Activated CD8-positive, alpha-beta memory T cell treated with anti-CD3 and anti-CD28 coated beads, Interleukin-2, amount 50 U/mL, for 48 hours (primary cell): ENCODE measurements around the gene GPATCH2.
"Not testable (repeated sequence)": the region's sequence is repeated elsewhere in the genome, so short reads cannot be mapped to it uniquely, and the experiment has no call there.

Experiments
- DNase-seq: peaks from one replicate; pipeline ENCODE4 v3.0.0-alpha.2; 2020

Gene GPATCH2

DNA sequence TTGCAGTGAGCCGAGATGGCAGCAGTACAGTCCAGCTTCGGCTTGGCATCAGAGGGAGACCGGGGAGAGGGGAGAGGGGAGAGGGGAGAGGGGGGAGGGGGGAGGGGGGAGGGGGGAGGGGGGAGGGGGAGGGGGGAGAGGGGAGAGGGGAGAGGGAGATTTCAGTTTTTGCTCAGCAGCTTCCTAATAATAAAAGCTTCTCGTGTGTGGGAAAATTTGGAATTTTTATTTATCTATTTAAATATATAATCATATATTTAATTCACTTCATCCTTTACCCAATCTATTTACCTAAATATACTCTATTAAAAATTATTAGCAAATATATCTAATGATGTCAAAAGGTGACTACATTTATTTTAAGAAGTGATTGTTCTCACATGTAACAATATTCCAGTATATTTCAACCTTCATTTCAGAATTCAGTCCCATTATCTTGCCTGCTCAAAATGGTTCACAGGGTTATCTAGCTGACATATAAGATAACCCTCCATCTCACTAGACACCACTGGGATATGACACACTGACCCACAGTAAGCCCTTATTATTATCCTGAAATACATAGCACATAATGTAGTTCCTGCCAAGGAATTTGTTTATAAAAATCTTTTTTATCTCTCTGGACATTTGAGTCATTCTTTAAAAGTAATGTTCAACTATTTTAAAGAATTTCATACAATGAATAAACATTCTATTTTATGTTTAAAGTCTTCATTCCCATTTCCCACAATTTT is 105.9 kb downstream of the GPATCH2 start:
- no peak for DNase-seq

DNA sequence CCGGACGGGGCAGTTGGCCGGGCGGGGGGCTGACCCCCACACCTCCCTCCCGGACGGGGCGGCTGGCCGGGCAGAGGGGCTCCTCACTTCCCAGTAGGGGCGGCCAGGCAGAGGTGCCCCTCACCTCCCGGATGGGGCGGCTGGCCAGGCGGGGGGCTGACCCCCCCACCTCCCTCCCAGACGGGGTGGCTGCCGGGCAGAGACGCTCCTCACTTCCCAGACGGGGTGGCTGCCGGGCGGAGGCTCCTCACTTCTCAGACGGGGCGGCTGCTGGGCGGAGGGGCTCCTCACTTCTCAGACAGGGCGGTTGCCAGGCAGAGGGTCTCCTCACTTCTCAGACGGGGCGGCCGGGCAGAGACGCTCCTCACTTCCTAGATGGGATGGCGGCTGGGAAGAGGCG is 107.0 kb downstream of the GPATCH2 start:
- DNase-seq, result not testable (repeated sequence)

DNA sequence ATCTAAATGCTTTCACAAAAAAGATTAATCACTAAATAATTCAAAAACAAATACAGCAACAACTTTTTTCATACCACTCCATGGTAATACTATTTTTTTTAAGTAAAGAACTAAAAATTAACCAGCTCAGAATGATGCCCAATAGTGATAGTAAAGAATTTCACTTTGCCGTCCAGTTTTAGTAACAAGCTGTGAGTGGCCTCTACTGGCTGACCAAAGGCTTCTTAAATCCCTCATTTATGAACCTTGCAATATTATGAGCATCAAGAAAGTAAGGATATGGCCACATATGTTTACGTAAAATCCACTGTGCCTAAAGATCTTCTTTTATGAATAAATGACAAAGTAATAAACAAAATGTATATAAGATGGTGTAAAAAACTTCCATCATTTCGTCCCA is 108.6 kb downstream of the GPATCH2 start:
- DNase-seq, result no peak

DNA sequence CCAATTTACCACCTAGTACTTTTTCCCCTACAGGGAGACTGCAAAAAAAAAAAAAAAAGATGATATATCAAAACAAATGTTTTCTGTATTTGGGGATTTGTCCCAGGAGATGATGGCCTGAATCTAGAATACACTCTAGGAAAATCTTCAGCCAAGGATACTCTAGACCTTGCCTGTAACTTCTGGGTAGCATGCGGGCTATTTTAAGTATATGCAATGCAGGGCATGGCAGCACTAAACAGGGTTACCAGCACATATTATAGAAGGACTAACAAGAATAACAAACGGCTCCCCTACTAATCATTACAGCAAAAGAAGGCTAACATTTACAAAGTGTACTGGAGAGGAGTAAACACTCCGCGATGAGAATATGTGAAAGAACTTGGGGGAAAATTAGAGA is 109.6 kb downstream of the GPATCH2 start:
- no peak for DNase-seq

DNA sequence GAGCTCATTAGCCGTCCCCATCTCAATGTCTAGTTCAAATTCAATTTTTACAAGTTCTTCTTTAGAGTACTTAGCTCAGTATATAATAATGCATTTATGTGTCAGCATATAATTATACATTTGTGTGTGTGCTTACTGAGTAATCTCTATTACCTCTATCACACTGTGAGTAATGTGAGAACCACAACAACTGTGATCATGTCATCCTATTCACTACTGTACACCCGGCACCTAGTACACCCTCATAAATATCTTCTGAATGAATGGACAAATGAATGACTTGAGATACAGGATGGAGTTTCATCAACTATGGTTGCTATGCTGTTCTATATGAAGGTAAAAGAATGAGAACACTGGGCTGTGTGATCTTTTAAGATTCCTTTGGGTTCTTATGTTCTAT is 124.0 kb downstream of the GPATCH2 start:
- DNase-seq, result no peak

DNA sequence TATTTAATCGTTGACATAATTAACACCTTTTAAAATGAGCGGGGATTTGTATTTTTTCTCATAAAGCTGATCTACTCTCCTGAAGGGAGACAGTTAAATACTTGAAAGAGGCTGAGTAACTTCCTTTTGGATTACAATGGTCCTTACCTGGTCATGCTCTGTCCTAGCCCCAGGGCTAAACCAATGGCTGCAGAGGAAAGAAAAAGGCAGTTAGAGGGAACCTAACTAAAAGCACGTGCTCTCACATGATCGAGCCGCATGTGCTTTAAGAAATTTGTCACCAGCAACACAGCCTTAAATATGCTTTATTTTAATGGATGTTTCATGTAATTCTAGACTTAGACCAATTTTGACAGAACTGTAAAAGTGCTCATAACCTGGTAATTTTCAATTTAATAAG is 132.7 kb downstream of the GPATCH2 start:
- no peak for DNase-seq

DNA sequence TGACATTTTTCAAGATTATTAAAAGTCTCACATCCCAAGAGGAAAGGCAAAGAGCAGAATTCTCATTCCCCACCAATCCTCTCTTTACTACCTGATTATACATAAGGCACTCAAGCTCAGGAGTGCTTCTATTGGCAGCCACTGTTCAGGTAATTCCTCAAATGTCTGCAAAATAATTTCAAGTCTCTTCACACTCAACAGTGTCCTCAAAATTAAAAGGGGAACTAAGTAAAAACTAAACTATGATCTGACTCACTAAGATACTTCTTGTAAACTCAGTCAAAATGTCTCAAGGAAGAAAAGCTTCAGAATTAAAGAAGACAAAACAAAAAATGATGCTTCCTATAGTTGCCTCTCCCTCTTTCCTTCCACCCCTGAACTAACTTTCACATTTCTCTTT is 135.6 kb downstream of the GPATCH2 start:
- no peak for DNase-seq

DNA sequence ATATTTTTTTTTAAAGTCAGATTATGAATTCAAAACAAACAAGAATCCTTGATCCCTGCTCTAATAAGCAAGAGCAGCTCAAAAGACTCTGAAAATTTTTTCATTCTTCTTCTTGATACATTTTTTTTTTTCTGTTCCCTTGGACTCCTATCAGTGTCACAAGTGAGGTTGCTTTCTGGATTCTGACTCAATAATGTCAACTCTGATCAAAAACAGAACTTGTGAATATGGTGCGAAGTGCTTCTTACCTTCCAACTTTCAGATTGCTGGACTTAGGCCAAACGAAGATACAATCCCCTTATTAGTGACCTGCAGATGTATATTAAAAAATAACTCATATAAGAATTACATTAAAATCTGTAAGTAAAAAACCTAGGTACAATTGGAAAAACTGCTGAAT is 136.1 kb downstream of the GPATCH2 start:
- no peak for DNase-seq

DNA sequence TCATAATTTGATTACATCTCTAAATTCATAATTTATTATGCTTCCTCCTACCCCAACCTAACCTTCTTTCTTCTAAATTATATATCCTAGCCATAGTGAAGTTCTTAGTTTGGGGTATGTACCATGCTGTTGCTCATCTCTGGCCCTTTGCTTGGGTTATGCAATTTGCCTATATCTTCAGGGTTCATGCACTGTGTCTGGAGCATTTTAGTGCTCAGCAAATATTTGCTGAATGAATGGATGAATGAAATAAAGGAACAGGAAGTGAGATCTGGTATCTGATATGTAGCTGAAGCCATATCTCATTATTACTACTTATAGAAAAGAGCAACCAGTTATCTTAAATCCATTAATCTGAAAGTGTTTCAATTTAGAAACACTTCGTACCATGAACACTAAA is 137.6 kb downstream of the GPATCH2 start:
- no peak for DNase-seq

DNA sequence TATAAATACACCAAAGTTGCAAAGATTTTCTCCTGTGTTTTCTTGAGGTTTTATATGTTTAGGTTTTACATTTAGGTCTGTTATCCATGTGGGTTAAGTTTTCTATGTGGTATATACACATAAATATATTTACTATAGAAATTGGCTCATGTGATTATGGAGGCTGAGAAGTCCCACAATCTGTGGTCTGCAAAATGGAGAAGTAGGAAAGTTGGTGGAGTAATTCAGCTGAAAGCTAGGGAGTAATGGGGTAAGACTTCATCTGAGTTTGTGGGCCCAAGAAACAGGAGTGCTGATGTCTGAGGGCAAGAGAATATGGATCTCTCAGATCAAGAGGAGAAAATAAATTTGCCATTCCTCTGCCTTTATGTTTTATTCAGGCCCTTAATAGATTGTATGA is 146.0 kb downstream of the GPATCH2 start:
- DNase-seq, result no peak

DNA sequence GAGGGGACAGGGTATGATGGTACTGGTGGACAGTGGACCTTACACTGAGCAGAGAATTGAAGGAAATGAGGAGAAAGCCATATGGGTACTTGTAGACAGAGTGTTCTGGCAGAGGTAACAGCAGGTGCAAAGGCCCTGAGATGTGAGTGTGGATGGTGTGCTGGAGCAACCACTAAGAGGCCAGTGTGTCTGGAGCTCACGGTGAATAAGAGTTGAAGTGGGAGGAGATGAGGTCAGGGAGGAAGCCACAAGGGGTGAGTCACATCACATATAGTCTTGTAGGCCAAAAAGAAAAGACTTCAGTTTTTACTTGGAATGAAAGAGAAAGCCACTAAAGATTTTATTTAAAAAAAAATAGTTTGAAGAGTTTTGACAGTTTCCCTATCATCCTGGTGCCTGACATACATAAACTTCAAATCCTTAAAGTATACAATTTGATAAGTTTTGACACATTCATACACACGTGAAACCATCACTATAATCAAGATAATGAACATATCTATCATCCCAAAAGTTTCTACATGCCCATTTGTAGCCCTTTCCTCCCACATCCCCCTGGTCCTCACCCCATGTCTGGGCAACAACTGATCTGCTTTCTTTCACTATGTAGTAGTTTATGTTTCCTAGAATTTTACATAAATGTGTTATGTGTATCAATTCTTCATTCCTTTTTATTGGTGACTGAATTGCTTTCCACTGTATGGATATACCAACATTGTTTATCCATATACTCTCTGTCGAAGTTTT is 148.4 kb downstream of the GPATCH2 start:
- peak; percentile 66 for DNase-seq

DNA sequence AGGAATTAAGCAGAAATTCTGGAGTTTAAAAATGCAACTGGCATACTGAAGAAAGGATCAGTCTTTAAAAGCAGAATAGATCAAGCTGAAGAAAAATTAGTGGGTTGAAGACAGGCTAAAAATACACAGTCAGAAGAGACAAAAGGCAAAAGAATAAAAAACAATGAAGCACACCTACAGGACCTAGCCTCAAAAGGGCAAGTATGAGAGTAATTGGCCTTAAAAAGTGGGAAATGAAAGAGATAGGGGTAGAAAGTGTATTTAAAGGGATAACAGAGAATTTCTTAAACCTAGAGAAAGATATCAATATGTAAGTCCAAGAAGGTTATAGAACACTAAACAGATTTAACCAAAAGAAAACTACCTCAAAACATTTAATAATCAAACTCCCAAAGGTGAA is 152.4 kb downstream of the GPATCH2 start:
- DNase-seq, result no peak

DNA sequence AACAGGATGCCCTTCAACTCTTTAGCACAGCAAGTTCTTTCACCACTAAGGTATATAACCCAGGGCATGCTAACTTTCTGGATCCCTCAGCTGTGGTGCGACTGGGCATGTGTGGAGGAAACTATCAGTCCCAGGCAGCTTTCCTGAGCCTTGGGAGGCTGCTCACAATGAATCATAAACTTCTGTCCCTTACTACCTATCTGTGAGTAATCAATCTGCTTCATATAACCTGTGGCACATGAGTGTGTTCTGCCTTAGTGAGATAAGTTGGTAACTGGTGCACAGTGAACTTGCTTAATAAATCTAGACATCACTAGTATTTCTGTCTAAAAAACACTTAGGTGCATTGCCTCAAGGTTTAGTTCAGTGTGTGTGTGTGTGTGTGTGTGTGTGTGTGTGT is 158.0 kb downstream of the GPATCH2 start:
- no peak for DNase-seq

DNA sequence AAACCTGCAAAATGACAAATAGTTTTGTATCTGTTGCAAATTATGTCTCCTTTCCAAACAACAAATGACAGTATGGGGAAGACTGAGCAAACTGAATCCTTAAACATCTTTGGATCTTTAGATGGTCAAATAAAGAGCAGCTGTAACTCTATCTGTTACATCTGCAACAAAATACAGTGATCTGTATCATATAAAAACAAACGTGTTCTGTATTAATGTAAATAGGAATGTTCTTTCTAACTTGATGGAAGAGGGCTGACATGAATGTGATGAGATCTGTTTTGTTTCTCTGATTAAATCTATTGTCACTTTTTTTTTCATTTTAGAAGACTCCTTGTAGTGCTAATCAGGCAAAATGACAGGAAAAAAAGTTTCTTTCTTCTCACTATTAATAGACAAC is 159.5 kb downstream of the GPATCH2 start:
- no peak for DNase-seq

DNA sequence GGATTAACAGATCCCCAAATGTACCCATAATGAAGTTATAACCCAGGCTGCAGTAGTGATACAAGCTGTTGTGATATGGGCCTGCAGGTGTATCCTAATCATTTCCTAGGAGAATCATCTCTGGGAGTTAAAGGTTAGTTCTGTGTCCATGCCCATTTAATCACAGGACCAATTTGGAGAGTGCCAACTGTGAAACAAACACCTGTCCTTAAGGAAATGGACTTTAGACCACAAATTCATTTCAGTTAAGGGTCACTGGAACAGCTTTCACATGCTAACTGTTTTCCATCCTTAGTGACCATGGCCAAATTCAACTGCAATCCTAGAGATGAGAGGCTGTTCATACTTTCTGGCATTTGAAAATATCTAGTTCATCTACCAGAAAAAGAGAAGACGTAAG is 160.9 kb downstream of the GPATCH2 start:
- no peak for DNase-seq

DNA sequence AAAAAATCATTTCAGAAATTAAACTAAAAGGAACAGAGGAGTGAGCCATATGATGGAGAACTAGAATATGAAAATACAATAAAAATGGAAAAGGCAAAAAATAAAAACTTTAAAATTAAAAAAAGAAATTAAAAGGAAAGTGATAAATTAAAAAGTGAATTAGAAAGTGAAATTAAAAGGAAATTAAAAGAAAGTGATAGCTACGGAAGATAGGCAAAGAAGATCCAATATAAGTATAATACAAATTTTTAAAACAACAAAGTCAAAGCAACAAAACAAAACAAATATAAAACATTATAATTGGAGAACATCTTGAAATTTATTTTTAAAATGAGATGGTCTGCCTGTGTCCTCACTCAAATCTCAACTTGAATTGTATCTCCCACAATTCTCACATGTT is 165.8 kb downstream of the GPATCH2 start:
- DNase-seq, result no peak

DNA sequence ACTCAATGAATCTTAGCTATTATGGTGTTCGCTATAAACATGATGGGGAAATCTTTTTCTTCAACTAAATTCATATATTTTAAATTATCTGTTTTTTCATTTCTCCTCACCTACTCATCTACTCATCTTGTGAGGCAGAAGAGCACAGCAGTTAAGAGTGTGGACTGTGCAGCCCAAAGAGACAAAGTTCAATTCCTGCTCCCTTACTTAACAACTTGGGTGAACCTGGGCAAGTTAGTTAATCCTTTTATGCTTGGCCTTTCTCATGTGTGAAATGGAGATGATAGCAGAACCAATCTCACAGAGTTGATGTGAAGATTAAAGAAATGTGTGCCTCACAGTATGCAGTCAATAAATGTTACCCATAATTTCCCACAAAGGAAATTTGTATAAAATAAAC is 168.2 kb downstream of the GPATCH2 start:
- DNase-seq, result no peak

DNA sequence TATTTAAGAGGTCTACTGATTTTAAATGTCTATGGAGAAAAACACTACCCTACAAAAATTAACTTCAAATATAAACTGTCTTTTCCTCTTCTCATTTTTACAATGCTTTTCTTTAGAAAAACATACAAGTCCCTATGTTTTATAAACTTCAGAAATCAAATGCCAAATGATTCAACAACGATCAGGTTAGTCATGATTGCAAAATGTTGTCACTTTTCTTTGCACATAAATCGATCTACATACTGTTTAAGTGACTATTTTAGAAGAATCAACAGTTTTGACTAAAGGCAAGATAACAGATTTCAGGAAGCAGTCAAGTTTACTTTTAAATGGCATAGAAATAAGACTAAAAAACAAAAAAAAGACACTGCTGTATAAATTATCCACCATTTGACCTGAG is 168.7 kb downstream of the GPATCH2 start:
- DNase-seq, result no peak

DNA sequence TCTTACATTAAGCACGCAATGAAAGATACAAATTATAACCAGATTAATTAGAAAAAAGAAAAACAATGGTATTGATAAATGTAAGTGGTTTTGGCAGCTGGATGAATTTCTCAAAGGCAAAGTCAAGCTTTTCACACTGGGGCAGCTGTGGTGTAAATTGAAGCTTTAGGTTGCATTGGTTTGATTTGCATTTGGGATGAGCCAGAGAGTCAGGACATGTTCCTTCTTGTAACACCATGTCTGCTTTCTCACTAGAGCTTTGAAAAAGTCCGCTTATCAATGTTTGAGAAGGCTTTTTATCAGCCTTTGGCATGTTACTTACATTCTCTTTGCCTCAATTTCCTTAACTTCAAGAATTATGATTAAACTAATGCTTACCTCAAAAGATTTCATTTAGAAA is 173.9 kb downstream of the GPATCH2 start:
- DNase-seq, result no peak

DNA sequence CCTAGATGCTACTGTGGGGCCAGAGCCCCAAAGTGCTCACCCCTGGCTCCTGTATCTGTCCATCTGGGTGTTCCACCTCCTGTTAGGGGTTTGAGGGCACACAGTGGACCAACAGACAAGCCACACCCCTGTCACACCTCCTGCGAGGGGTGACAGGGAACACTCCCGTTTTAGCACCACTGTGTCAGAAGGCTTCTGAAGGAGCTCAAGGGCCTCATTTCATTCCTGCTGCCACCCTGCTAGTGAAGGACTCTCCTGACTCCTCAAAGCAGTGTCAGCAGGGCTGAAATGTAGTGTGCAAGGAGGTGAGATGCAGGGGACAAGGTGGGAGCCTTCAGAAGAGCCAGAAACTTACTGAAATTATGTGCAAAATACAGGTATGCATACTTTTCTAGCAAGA is 174.6 kb downstream of the GPATCH2 start:
- no peak for DNase-seq

DNA sequence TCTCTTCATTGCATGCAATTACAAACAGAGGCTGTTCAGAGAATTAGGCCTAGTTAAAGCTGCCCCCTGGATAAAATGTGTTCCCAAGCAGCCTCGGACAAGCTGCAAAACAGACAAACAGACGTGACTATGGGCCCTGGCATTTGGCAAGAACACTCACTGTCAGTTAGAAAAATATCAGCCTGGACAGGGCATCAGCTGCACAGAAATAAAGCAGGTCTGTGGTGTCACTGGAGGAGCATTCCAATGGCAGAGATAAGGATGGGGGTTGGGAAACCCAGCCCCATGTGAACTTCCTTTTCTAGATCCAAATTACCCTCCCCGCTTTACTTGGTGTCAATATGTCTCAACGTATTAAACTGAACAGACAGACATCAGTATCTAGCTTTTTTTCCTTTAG is 177.1 kb downstream of the GPATCH2 start:
- DNase-seq, result no peak

DNA sequence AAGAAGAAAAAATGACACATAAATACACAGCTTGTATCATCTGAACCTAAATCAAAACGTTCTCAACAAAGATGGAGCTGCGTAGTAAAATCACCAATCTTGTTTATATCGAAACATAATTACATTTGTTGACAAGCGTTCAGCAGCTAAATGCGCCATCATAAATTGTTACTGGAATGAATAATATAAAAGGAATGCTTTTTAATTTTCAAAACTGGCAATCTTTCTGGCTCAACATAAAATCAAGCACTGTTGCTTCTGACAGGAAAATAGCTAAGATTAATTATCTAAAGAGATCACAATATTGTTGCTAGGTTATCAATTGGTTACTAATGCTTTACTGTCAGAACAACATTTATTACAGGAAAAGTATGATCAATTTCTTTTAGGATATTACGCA is 181.5 kb downstream of the GPATCH2 start:
- no peak for DNase-seq

DNA sequence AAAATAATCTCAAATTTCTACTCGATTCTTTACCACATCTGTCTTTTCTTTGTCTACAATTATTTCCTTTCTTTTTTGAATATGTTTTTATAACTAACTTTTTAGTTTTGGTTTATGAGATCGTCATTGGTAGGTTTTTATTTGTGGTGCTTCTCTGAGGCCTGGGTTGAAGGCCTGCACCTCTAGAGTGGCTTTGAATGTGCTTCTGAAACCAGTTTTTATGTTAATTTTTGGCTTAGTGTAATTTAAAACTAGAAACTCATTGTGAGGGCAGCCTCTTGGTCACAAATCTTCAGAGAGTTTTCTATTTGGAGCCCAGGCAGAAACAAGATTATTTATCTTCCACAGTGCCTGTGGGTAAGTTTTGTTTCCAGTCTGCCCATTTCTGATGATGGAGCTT is 187.0 kb downstream of the GPATCH2 start:
- no peak for DNase-seq

DNA sequence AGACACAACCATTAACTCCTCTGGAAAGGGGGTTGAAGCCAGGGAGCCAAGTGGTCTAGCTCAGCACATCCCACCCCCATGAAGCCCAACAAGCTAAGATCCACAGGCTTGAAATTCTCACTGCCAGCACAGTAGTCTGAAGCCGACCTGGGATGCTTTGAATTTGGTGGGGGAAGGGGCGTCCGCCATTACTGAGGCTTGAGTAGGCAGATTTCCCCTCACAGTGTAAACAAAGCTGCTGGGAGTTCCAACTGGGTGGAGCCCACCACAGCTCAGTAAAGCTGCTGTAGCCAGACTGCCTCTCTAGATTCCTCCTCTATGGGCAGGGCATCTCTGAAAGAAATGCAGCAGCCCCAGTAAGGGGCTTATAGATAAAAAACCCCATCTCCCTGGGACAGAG is 193.5 kb downstream of the GPATCH2 start:
- no peak for DNase-seq

DNA sequence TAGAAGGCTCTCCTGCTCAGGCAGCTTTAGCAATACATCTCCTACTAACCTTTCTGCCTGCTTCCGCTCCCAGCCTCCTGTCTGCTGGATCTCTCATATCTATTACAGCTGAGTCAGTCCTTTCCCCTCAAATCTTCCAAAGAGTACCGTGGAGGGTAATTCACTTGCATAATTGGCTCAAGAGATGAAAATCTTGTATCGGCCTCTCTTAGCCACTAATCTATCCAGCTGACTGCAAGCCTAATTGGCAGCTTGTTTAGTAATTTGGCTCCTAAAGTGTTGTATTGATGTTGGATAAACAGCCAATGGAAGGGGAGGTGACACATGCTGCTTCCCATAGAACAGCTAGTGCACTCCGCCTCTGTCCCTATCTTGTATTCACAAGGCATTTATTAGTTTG is 195.7 kb downstream of the GPATCH2 start:
- no peak for DNase-seq
